ENCODE data around the gene LHFPL6.

DNA sequence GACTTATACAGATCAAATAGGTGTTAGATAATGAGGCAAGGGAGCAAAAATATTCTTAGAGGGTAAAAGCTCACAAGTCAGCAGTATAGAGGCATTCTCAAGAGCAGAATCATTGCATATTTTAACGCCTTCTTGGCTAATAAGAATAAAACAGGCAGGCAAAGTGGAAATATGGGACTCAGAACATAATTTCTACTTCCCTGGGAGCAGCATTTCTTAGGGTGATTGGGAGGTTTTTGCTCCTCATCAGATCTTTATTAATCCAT is 39.6 kb downstream of the LHFPL6 start:
- TF ChIP-seq, protein P1, sequence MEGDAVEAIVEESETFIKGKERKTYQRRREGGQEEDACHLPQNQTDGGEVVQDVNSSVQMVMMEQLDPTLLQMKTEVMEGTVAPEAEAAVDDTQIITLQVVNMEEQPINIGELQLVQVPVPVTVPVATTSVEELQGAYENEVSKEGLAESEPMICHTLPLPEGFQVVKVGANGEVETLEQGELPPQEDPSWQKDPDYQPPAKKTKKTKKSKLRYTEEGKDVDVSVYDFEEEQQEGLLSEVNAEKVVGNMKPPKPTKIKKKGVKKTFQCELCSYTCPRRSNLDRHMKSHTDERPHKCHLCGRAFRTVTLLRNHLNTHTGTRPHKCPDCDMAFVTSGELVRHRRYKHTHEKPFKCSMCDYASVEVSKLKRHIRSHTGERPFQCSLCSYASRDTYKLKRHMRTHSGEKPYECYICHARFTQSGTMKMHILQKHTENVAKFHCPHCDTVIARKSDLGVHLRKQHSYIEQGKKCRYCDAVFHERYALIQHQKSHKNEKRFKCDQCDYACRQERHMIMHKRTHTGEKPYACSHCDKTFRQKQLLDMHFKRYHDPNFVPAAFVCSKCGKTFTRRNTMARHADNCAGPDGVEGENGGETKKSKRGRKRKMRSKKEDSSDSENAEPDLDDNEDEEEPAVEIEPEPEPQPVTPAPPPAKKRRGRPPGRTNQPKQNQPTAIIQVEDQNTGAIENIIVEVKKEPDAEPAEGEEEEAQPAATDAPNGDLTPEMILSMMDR (IDR thresholded peaks at IDR 0.05; ENCODE audit: insufficient read depth, low read depth, low read length) = no peak
- no peak for TF ChIP-seq EZH2 (IDR thresholded peaks at IDR 0.05; ENCODE audit: insufficient read depth, low read length)

Data from astrocyte (in vitro differentiated cells and primary cell).